Body of pancreas (tissue), 4 donors: ENCODE results near the gene CYP19A1.

Experiments
- CTCF ChIP-seq, 7 experiments: fragments of 450-650 bp in 4 of 7; fragments of 200-600 bp in 3 of 7; sonication (generic) in 3 of 7; IDR thresholded peaks; one replicate each; pipeline ENCODE4 v1.5.1; 2016 to 2019; ENCODE audit warnings: antibody characterized with exemption in 7 of 7
- POLR2A ChIP-seq, 3 donors: fragments of 450-650 bp; IDR thresholded peaks; one replicate each; pipeline ENCODE4 v1.6.1; 2016; ENCODE audit warnings: antibody characterized with exemption in 3 of 3, mild to moderate bottlenecking in 2 of 3

GRCh38 chr15:51260202-51260601 is 78.2 kb downstream of the CYP19A1 start:
- TF ChIP-seq CTCF (IDR thresholded peaks at IDR 0.05) (no peak), POLR2A (IDR thresholded peaks at IDR 0.05) (no peak)
